GM18868 (cell line): ENCODE results near the gene TBC1D7.
"Not testable (repeated sequence)": the region's sequence is repeated elsewhere in the genome, so short reads cannot be mapped to it uniquely, and the experiment has no call there.

Experiments used
- ATAC-seq: cut with Tn5 transposase; IDR thresholded peaks from one replicate; pipeline ENCODE4 v1.9.1; 2021; ENCODE audit warnings: mild to moderate bottlenecking, moderate library complexity; ENCODE audit not compliant: unreplicated experiment

TBC1D7 gene

GRCh38 chr6:13326031-13326586 lies 2.2 kb downstream of the TBC1D7 start:
- ATAC-seq = not testable (repeated sequence)

DNA sequence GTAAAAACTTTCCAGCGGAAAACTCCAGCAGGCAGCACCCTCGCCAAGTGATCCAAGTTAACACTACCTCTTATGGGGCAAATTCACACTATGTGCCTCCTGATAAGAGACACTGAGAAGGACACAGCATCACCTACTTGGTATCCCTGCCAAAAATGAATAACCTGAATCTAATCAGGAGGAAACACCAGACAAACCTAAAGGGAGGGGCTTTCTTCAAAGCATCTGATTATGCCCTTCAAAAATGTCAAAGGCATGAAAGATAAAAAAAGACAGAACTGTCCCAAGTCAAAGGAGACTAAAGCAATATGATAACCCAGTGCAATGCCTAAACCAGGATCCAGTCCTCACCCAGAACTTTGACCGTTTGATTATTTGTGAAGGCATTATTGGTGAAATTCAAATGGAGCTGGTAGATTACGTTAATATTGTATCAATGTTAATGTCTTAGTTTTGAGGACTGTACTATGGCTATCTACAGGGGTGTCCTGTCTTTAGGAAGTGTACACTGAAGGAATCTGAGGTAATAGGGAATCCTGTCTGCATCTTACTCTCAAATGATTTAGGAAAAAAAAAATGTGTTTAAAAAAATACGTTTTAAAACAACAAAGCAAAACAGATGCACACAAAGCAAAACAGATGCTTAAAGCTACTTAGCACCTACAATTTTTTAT lies 8.3 kb downstream of the TBC1D7 start:
- ATAC-seq = no peak

- no peak for ATAC-seq
Measured at GRCh38 chr6:13318821-13319220, 9.5 kb downstream of the TBC1D7 start.

- ATAC-seq = no peak
Measured at GRCh38 chr6:13315896-13316295, 12.4 kb downstream of the TBC1D7 start.

- ATAC-seq = no peak
Measured at GRCh38 chr6:13314806-13315205, 13.5 kb downstream of the TBC1D7 start.

DNA sequence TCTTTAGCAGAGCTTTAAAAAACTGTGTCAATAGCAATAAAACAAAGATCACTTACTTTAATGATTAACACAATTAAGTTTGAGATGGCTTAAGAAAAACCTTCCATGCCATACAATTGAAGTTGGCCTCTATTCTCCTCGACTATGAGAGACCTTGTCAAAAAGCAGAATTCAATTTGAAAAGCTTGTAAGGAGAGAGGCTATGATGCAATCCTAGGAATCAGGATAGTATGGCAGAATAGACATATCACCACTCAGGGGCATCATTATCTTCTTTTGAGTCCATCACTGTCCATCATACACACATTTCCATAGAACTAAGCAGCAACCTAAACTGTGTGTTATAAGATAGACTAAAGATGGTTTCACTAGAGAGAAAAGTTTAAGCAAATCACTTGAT lies 17.2 kb downstream of the TBC1D7 start:
- no peak for ATAC-seq

GRCh38 chr6:13308332-13308731 lies 20.0 kb downstream of the TBC1D7 start:
- ATAC-seq = no peak

DNA sequence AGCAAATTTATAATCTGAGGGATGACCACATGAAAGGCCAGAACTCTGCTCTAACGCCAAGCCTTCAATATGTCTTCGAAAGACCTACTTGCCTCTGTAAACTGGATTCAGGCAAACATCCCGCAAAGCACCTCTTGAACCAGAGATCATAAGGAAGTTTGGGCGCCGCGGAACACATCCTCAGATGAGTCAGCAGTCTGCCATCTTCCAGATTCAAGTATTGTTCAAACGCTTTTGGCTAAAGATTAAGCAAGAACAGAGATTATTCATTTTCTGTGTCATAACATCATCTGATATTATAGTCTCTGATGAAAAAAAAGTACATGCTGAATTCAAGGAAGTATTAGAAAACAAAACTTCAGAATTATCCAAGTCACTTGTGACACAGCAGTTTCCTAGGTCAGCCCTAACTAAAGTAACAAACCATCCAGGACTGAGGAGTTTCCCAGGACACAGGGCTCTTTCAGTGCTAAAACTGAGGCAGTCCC lies 20.8 kb downstream of the TBC1D7 start:
- ATAC-seq = no peak

DNA sequence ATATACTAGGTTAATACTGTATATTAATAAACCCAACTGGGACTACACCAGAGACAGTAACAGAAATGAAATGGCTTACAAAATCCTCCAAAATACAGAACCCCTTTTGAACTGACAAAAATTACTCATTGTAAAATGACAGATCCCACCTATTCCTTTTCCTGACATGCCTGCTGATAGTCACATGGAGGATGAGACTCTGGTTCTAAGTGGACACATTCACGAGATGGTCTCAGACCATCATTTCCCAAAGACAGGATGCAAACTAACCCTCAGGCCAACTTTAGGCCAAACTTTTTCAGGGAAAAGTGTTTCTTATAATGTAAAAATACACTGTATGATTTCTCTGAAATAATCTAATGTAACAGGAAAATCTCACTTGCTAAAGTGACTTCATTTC lies 22.5 kb downstream of the TBC1D7 start:
- no peak for ATAC-seq

- ATAC-seq = no peak
Measured at GRCh38 chr6:13305288-13305687, 23.0 kb downstream of the TBC1D7 start.

DNA sequence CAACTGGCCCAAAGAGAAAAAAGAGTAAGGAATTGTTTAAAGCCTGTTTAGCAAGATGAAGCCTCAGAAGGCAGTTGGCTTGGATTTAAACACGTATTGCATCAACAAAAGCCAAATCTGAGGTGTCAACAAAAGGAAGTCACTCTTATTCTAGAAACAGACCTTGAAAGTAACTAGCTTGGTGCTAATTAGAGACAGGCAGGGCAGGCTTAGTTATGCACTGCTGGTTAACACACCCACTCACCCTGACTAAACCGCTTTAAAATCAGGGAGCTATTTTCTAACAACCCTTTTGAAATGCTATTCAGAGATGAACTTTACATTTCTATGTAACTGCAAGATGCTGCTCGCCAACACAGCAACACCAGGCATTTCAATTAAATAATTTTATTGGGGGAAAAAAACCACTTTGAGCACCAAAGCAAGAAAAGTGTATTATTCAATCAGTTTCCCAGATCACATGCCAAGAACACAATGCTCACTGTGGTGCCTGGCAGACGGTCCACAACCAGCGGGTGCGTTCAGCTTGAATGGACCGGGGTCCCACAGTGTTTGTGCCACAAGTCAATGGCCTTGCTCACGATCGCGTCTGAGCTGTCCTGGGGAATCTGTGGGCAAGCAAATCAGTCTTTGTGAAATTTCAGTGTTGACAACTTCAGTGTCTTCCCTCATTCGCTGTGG lies 23.6 kb downstream of the TBC1D7 start:
- ATAC-seq = peak; percentile 32

DNA sequence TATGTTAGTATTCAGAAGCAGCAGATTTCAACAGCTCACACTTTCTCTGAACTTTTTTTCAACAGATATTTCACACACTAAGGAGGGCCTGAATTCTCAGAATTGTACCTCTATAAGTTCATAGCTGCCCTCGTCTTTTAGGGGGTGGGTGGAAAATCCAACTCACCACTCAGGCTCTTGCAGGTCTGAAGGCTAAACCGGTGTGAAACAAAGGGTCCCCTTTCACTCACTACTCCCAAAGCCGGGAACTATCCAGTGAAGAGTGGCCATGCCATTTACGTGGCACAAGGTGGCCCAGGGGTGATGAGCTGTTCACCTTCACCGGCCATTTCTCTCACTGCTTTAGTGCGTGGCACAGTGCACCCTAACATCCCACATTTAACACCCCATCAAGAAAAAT lies 24.2 kb downstream of the TBC1D7 start:
- no peak for ATAC-seq

GRCh38 chr6:13303668-13304017 lies 24.7 kb downstream of the TBC1D7 start:
- peak; percentile 39 for ATAC-seq

DNA sequence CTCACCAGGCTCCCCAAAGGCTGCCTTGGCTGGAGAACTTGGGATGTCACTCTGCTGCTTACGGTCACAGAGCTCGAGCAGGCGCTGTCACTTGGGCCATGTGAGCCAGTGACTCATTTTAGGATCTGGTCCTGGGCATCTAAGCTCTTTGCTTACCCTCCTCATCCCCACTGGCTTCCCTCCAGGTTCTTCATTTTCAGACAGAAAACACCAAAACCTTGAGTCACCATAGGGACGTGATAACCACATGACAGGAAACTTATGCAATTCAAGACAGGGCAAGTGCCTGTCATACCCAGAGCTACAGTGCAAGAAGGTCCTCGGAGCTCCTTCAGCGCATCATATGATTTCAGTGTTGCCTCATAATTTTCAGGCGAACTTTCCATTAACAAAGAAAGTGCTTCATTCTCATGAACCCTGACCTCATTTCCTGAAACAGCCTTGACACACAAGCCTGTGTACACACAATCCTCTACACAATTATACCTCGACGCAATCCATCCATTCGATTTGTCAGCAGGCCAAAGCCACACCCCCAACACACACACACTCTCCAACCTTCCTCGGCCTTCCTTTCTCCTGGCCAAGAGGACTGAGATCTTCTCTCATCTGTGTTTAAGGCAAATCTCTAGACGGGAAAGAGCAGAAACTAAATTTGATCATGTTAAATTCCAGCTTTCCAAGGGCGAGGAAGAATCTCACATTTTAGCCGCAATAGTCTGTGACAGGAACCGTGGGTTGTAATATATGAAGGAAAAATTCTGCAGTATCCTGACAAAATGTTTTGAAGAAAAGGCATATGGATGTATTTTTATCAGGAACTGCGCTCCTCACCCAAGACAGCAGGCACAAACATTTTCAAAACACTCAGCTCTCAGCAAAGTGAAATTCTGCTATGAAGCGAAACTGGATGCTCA lies 25.3 kb downstream of the TBC1D7 start:
- ATAC-seq = peak; percentile 76

DNA sequence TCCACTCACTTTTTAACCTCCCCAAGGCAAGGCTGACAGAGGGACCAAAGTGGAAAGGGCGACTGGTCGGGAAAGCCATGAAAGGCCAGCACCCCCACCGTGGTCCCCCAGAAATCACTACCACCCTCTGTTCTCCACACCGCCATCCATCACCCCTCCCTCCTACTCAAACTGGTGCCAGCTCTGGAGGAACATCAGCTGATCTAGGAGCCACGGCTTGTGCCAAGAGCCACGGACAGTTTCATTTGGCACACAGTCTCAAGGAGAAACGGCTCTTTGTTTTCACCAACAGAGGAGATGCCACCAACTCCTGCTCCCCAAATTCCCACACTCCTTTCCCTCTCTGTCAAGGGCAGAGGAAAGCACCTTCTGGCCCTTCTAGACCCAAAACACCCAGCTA lies 26.0 kb downstream of the TBC1D7 start:
- ATAC-seq = no peak

- no peak for ATAC-seq
Measured at GRCh38 chr6:13300643-13301590, 27.4 kb downstream of the TBC1D7 start.

GRCh38 chr6:13299918-13300317 lies 28.4 kb downstream of the TBC1D7 start:
- ATAC-seq = no peak

DNA sequence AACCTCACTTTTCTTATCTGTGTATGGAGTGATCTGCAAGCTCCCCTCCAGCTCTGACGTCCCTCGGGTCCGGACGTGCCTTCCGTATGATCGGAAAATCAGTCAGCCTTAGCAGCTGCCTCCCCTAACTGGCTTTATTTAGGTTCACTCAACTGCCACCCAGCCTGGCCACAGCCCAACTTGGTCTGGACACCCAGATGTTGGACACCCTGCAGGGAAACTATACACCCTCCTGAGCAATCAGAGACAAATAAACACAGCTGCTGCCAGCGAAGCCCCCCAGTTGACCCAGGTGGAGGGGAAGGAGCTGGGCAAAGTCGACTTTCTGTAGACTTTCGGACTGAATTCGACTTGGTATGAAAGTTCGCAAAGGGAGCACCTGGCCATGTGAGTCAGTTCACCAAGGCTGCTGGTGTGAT lies 28.9 kb downstream of the TBC1D7 start:
- ATAC-seq = peak; percentile 26

GRCh38 chr6:13298446-13298845 lies 29.9 kb downstream of the TBC1D7 start:
- ATAC-seq = no peak

GRCh38 chr6:13297391-13297790 lies 30.9 kb downstream of the TBC1D7 start:
- no peak for ATAC-seq
